Naive B cell (primary cell): ENCODE data around the gene TTC39C. TPM values are rescaled to one million over a fixed set of nuclear protein-coding genes. Genes with fewer than 3 reads are reported as not detected.

Experiments used
- ATAC-seq, 2 donors: fragments of 150-1000 bp; cut with Tn5 transposase; 2 replicates each; pipeline ENCODE4 v1.10.0; 2021; ENCODE audit warnings: low read depth in 2 of 2, mild to moderate bottlenecking in 2 of 2, moderate library complexity in 2 of 2
- DNase-seq: peaks from one replicate; pipeline ENCODE4 v3.0.0; 2022
- H3K27ac Mint-ChIP-seq, 6 donors: one replicate each; pipeline ENCODE4 v1.8.0; 2020 to 2022; ENCODE audit warnings: mild to moderate bottlenecking in 6 of 6, mixed read lengths in 6 of 6, moderate library complexity in 5 of 6, inconsistent platforms in 2 of 6
- H3K27me3 Mint-ChIP-seq, 3 donors: one replicate each; pipeline ENCODE4 v1.8.0; 2021 to 2022; ENCODE audit warnings: mixed read lengths in 3 of 3, mild to moderate bottlenecking in 1 of 3
- H3K36me3 Mint-ChIP-seq, 2 donors: one replicate each; pipeline ENCODE4 v1.8.0; 2020 to 2022; ENCODE audit warnings: mixed read lengths in 2 of 2, inconsistent platforms in 1 of 2, mild to moderate bottlenecking in 1 of 2
- H3K4me1 Mint-ChIP-seq, 3 donors: one replicate each; pipeline ENCODE4 v1.8.0; 2020 to 2022; ENCODE audit warnings: mixed read lengths in 3 of 3, inconsistent platforms in 1 of 3, mild to moderate bottlenecking in 1 of 3, moderate library complexity in 1 of 3
- H3K4me3 Mint-ChIP-seq, 8 donors: one replicate each; pipeline ENCODE4 v1.8.0; 2020 to 2022; ENCODE audit warnings: mild to moderate bottlenecking in 8 of 8, mixed read lengths in 8 of 8, moderate library complexity in 8 of 8, inconsistent platforms in 2 of 8
- H3K9me3 Mint-ChIP-seq, 7 donors: one replicate each; pipeline ENCODE4 v1.8.0; 2020 to 2022; ENCODE audit warnings: mixed read lengths in 7 of 7, mild to moderate bottlenecking in 5 of 7, inconsistent platforms in 2 of 7, moderate library complexity in 1 of 7
- polyA plus RNA-seq, 6 donors: library from polyadenylated mRNA; unstranded; fragments of 300-500 nt; fragmentation: Illumina TruSeq; gene quantifications; one replicate each; pipeline ENCODE4 v1.2.3, GENCODE V29; 2021; ENCODE audit warnings: low read depth in 6 of 6

The TTC39C gene
- polyA plus RNA-seq, 6 donors from 2014 or later, result 20.4 to 34.5 (median 24.3) TPM

- peaks cover 12% of the 10 kb centered on the region in 2 donors for H3K36me3 Mint-ChIP-seq
- H3K9me3 Mint-ChIP-seq, result no peaks in the 10 kb centered on the region
- DNase-seq (no peak), ATAC-seq (no peak)
- H3K27ac Mint-ChIP-seq, result peak overlapping the region in 2 of 6 donors; percentile 45 to 57
- H3K4me3 Mint-ChIP-seq, result peak overlapping the region in 1 of 8 donors; percentile 22
- peaks cover 43 to 55% (median 52%) of the 10 kb centered on the region in 3 donors for H3K4me1 Mint-ChIP-seq
- H3K27me3 Mint-ChIP-seq, result no peaks in the 10 kb centered on the region
Measured at GRCh38 chr18:24031916-24032315, 17.4 kb downstream of the TTC39C start.

- no peak for ATAC-seq
- peaks cover 12 to 16% of the 10 kb centered on the region in 2 donors for H3K36me3 Mint-ChIP-seq
- peak overlapping the region in 4 of 6 donors; percentile 12 to 45 (median 14) for H3K27ac Mint-ChIP-seq
- no peak overlapping the region for H3K4me3 Mint-ChIP-seq
- H3K4me1 Mint-ChIP-seq, result peaks cover 48 to 58% (median 56%) of the 10 kb centered on the region in 3 donors
- no peak for DNase-seq
- no peaks in the 10 kb centered on the region for H3K27me3 Mint-ChIP-seq
- H3K9me3 Mint-ChIP-seq, result no peaks in the 10 kb centered on the region
Measured at GRCh38 chr18:24033641-24034412, 19.3 kb downstream of the TTC39C start.

- ATAC-seq (no peak), DNase-seq (no peak)
- no peaks in the 10 kb centered on the region for H3K27me3 Mint-ChIP-seq
- H3K4me3 Mint-ChIP-seq, result no peak overlapping the region
- H3K4me1 Mint-ChIP-seq, result peaks cover 47 to 62% (median 54%) of the 10 kb centered on the region in 3 donors
- no peaks in the 10 kb centered on the region for H3K9me3 Mint-ChIP-seq
- H3K27ac Mint-ChIP-seq, result no peak overlapping the region
- peaks cover 4 to 19% of the 10 kb centered on the region in 2 donors for H3K36me3 Mint-ChIP-seq
Measured at GRCh38 chr18:24035316-24035715, 20.8 kb downstream of the TTC39C start.

GRCh38 chr18:24039671-24040070 lies 25.1 kb downstream of the TTC39C start:
- ATAC-seq (no peak), DNase-seq (no peak)
- peaks cover 58 to 71% (median 64%) of the 10 kb centered on the region in 3 donors for H3K4me1 Mint-ChIP-seq
- peaks cover 0 to 7% of the 10 kb centered on the region in 2 donors for H3K36me3 Mint-ChIP-seq
- H3K27me3 Mint-ChIP-seq, result no peaks in the 10 kb centered on the region
- peak overlapping the region in 4 of 6 donors; percentile 5 to 63 (median 34) for H3K27ac Mint-ChIP-seq
- peak overlapping the region in 2 of 8 donors; percentile 1 to 61 for H3K4me3 Mint-ChIP-seq
- no peaks in the 10 kb centered on the region for H3K9me3 Mint-ChIP-seq

GRCh38 chr18:24041691-24042090 lies 27.1 kb downstream of the TTC39C start:
- peaks cover 0 to 7% of the 10 kb centered on the region in 2 donors for H3K36me3 Mint-ChIP-seq
- no peaks in the 10 kb centered on the region for H3K9me3 Mint-ChIP-seq
- ATAC-seq (no peak), DNase-seq (no peak)
- H3K4me1 Mint-ChIP-seq, result peaks cover 57 to 60% (median 58%) of the 10 kb centered on the region in 3 donors
- peak overlapping the region in 1 of 6 donors; percentile 72 for H3K27ac Mint-ChIP-seq
- no peak overlapping the region for H3K4me3 Mint-ChIP-seq
- H3K27me3 Mint-ChIP-seq, result no peaks in the 10 kb centered on the region

- peaks cover 0 to 7% of the 10 kb centered on the region in 2 donors for H3K36me3 Mint-ChIP-seq
- DNase-seq (no peak), ATAC-seq (no peak)
- H3K27me3 Mint-ChIP-seq, result no peaks in the 10 kb centered on the region
- no peak overlapping the region for H3K4me3 Mint-ChIP-seq
- H3K4me1 Mint-ChIP-seq, result peaks cover 53 to 56% (median 53%) of the 10 kb centered on the region in 3 donors
- H3K27ac Mint-ChIP-seq, result peak overlapping the region in 3 of 6 donors; percentile 22 to 61 (median 39)
- H3K9me3 Mint-ChIP-seq, result no peaks in the 10 kb centered on the region
Measured at GRCh38 chr18:24043403-24043802, 28.8 kb downstream of the TTC39C start.

GRCh38 chr18:24048261-24048660 lies 33.7 kb downstream of the TTC39C start:
- ATAC-seq, result no peak
- Mint-ChIP-seq H3K36me3 (peaks cover 0 to 4% of the 10 kb centered on the region in 2 donors), H3K4me1 (peaks cover 42 to 53% (median 44%) of the 10 kb centered on the region in 3 donors), H3K27me3 (no peaks in the 10 kb centered on the region), H3K9me3 (no peaks in the 10 kb centered on the region), H3K27ac (no peak overlapping the region), H3K4me3 (no peak overlapping the region)
- no peak for DNase-seq

GRCh38 chr18:24049142-24049541 lies 34.6 kb downstream of the TTC39C start:
- no peak overlapping the region for H3K4me3 Mint-ChIP-seq
- ATAC-seq, result no peak
- H3K4me1 Mint-ChIP-seq, result peaks cover 34 to 52% (median 41%) of the 10 kb centered on the region in 3 donors

GRCh38 chr18:24051031-24051947 lies 36.7 kb downstream of the TTC39C start:
- Mint-ChIP-seq H3K36me3 (peaks cover 0 to 4% of the 10 kb centered on the region in 2 donors), H3K4me1 (peaks cover 43 to 70% (median 52%) of the 10 kb centered on the region in 3 donors), H3K27me3 (no peaks in the 10 kb centered on the region), H3K4me3 (peak overlapping the region in 1 of 8 donors; percentile 40), H3K9me3 (no peaks in the 10 kb centered on the region), H3K27ac (peak overlapping the region in 2 of 6 donors; percentile 37 to 52)
- DNase-seq, result peak; percentile 11
- ATAC-seq, result peak; percentile 76 to 79

More at GRCh38 chr18:24049142-24049541, 34.6 kb downstream of the TTC39C start:
- Mint-ChIP-seq H3K27me3 (no peaks in the 10 kb centered on the region), H3K27ac (peak overlapping the region in 2 of 6 donors; percentile 16 to 81), H3K36me3 (peaks cover 0 to 4% of the 10 kb centered on the region in 2 donors), H3K9me3 (no peaks in the 10 kb centered on the region)
- no peak for DNase-seq

GRCh38 chr18:24052053-24052452 lies 37.5 kb downstream of the TTC39C start:
- H3K36me3 Mint-ChIP-seq, result peaks cover 0 to 4% of the 10 kb centered on the region in 2 donors
- H3K4me3 Mint-ChIP-seq, result no peak overlapping the region
- peaks cover 42 to 72% (median 55%) of the 10 kb centered on the region in 3 donors for H3K4me1 Mint-ChIP-seq
- H3K27ac Mint-ChIP-seq, result peak overlapping the region in 3 of 6 donors; percentile 37 to 62 (median 52)
- H3K9me3 Mint-ChIP-seq, result no peaks in the 10 kb centered on the region
- no peaks in the 10 kb centered on the region for H3K27me3 Mint-ChIP-seq
- DNase-seq (no peak), ATAC-seq (no peak)

- ATAC-seq (no peak), DNase-seq (no peak)
- Mint-ChIP-seq H3K4me1 (peaks cover 39 to 66% (median 49%) of the 10 kb centered on the region in 3 donors), H3K36me3 (peaks cover 0 to 4% of the 10 kb centered on the region in 2 donors), H3K4me3 (no peak overlapping the region), H3K27ac (peak overlapping the region in 1 of 6 donors; percentile 45), H3K9me3 (peaks cover 0 to 3% (median 0%) of the 10 kb centered on the region in 7 donors), H3K27me3 (no peaks in the 10 kb centered on the region)
Measured at GRCh38 chr18:24053211-24053610, 38.7 kb downstream of the TTC39C start.

GRCh38 chr18:24054130-24054529 lies 39.6 kb downstream of the TTC39C start:
- ATAC-seq (no peak), DNase-seq (no peak)
- Mint-ChIP-seq H3K27ac (peak overlapping the region in 3 of 6 donors; percentile 20 to 68 (median 51)), H3K4me3 (no peak overlapping the region), H3K4me1 (peaks cover 36 to 60% (median 49%) of the 10 kb centered on the region in 3 donors), H3K36me3 (peaks cover 0 to 4% of the 10 kb centered on the region in 2 donors), H3K27me3 (no peaks in the 10 kb centered on the region), H3K9me3 (peaks cover 0 to 3% (median 0%) of the 10 kb centered on the region in 7 donors)
